GM12875 (cell line): ENCODE results near the gene GNAO1.

Experiments used
- H3K4me3 ChIP-seq: one replicate; pipeline ENCODE4 v1.5.1; 2011; ENCODE audit warnings: low read depth, low read length, control low read depth
- CTCF ChIP-seq: IDR thresholded peaks from 2 replicates; pipeline ENCODE4 v1.5.1; 2011; ENCODE audit warnings: low read depth, mild to moderate bottlenecking, control low read depth, inconsistent platforms, low read length, moderate library complexity, borderline replicate concordance; ENCODE audit not compliant: insufficient read depth

Gene GNAO1

GRCh38 chr16:56204816-56205215, 13.5 kb downstream of the GNAO1 start:
- H3K4me3 ChIP-seq: no peak overlapping the region

GRCh38 chr16:56206951-56207350, 15.7 kb downstream of the GNAO1 start:
- no peak for TF ChIP-seq CTCF

More at GRCh38 chr16:56204816-56205215, 13.5 kb downstream of the GNAO1 start:
- no peak for TF ChIP-seq CTCF

GRCh38 chr16:56207421-56207820, 16.1 kb downstream of the GNAO1 start:
- TF ChIP-seq CTCF: no peak
- H3K4me3 ChIP-seq: no peak overlapping the region

More at GRCh38 chr16:56206951-56207350, 15.7 kb downstream of the GNAO1 start:
- H3K4me3 ChIP-seq: no peak overlapping the region

- TF ChIP-seq CTCF: no peak
- no peak overlapping the region for H3K4me3 ChIP-seq
Observed at GRCh38 chr16:56211435-56211981, 20.2 kb downstream of the GNAO1 start.

GRCh38 chr16:56212144-56212543, 20.9 kb downstream of the GNAO1 start:
- no peak overlapping the region for H3K4me3 ChIP-seq
- no peak for TF ChIP-seq CTCF

- H3K4me3 ChIP-seq: no peak overlapping the region
- no peak for TF ChIP-seq CTCF
Observed at GRCh38 chr16:56221995-56222394, 30.7 kb downstream of the GNAO1 start.

- H3K4me3 ChIP-seq: no peak overlapping the region
- no peak for TF ChIP-seq CTCF
Observed at GRCh38 chr16:56222474-56222997, 31.2 kb downstream of the GNAO1 start.
